CD4-positive, CD25-positive, alpha-beta regulatory T cell (primary cell): Measurements from ENCODE around the gene SCAPER. TPM values are rescaled to one million over a fixed set of nuclear protein-coding genes. Genes with fewer than 3 reads are reported as not detected.
"Not testable (repeated sequence)": the region's sequence is repeated elsewhere in the genome, so short reads cannot be mapped to it uniquely, and the experiment has no call there.

Experiments used
- ATAC-seq, 2 donors: fragments of 150-1000 bp; cut with Tn5 transposase; one replicate each; pipeline ENCODE4 v1.10.0; 2021; ENCODE audit warnings: low read depth in 2 of 2, moderate number of reproducible peaks in 2 of 2, moderate library complexity in 1 of 2
- DNase-seq, 3 donors: peaks; one replicate each; pipeline versions ENCODE4 v3.0.0 to v3.0.0-alpha.2; 2012 to 2022; ENCODE audit warnings: mixed read lengths in 1 of 3
- H3K27ac ChIP-seq: one replicate; pipeline ENCODE4 v1.7.0; 2013; ENCODE audit warnings: mild to moderate bottlenecking, low read length; ENCODE audit not compliant: insufficient read depth, poor library complexity, severe bottlenecking
- H3K27me3 ChIP-seq: one replicate; pipeline ENCODE4 v1.7.0; 2013; ENCODE audit warnings: low read length; ENCODE audit not compliant: control insufficient read depth, insufficient read depth
- H3K36me3 ChIP-seq: one replicate; pipeline ENCODE4 v1.7.0; 2013; ENCODE audit warnings: mild to moderate bottlenecking, low read length, moderate library complexity; ENCODE audit not compliant: control insufficient read depth, insufficient read depth
- H3K4me1 ChIP-seq: 2 replicates; pipeline ENCODE4 v1.7.0; 2013; ENCODE audit warnings: mild to moderate bottlenecking, low read length; ENCODE audit not compliant: insufficient read depth, control insufficient read depth, poor library complexity, severe bottlenecking
- H3K4me3 ChIP-seq: one replicate; pipeline ENCODE4 v1.7.0; 2013; ENCODE audit warnings: low read depth, mild to moderate bottlenecking, low read length, moderate library complexity
- H3K9me3 ChIP-seq, 2 experiments: 1 replicate in 1 of 2; 2 replicates in 1 of 2; pipeline ENCODE4 v1.7.0; 2013; ENCODE audit warnings: low read length in 2 of 2, mild to moderate bottlenecking in 1 of 2, moderate library complexity in 1 of 2; ENCODE audit not compliant: control insufficient read depth in 2 of 2
- H3K27ac Mint-ChIP-seq, 3 donors: one replicate each; pipeline ENCODE4 v1.8.0; 2020 to 2022; ENCODE audit warnings: mild to moderate bottlenecking in 3 of 3, mixed read lengths in 3 of 3, moderate library complexity in 2 of 3
- H3K27me3 Mint-ChIP-seq: one replicate; pipeline ENCODE4 v1.8.0; 2022; ENCODE audit warnings: mild to moderate bottlenecking, mixed read lengths
- H3K36me3 Mint-ChIP-seq: one replicate; pipeline ENCODE4 v1.8.0; 2020; ENCODE audit warnings: mixed read lengths
- H3K4me1 Mint-ChIP-seq, 4 donors: one replicate each; pipeline ENCODE4 v1.8.0; 2020 to 2022; ENCODE audit warnings: mixed read lengths in 4 of 4, mild to moderate bottlenecking in 1 of 4
- H3K4me3 Mint-ChIP-seq, 4 donors: one replicate each; pipeline ENCODE4 v1.8.0; 2020 to 2022; ENCODE audit warnings: mild to moderate bottlenecking in 4 of 4, mixed read lengths in 4 of 4, moderate library complexity in 3 of 4
- H3K9me3 Mint-ChIP-seq, 7 donors: one replicate each; pipeline ENCODE4 v1.8.0; 2020 to 2022; ENCODE audit warnings: mixed read lengths in 7 of 7, mild to moderate bottlenecking in 3 of 7, moderate library complexity in 2 of 7
- polyA plus RNA-seq, 4 donors: library from polyadenylated mRNA; unstranded; fragments of 300-500 nt; fragmentation: Illumina TruSeq; gene quantifications; one replicate each; pipeline ENCODE4 v1.2.3, GENCODE V29; 2021
- total RNA-seq: library from RNA; stranded (reverse); gene quantifications from one replicate; pipeline ENCODE4 v1.2.3, GENCODE V29; 2022

The SCAPER gene
- total and polyA plus RNA-seq, 5 donors from 2014 or later: 13.2 to 38.1 (median 14.5) TPM

GRCh38 chr15:76696840-76697239, 208.3 kb downstream of the SCAPER start:
- Mint-ChIP-seq H3K36me3 (peaks cover 25% of the 10 kb centered on the region), H3K4me3 (no peak overlapping the region)

GRCh38 chr15:76692546-76692945, 212.6 kb downstream of the SCAPER start:
- H3K4me3 Mint-ChIP-seq, H3K36me3 Mint-ChIP-seq, ATAC-seq, H3K4me1 ChIP-seq, H3K36me3 ChIP-seq, H3K4me1 Mint-ChIP-seq, H3K27me3 ChIP-seq, H3K9me3 Mint-ChIP-seq, H3K4me3 ChIP-seq, H3K9me3 ChIP-seq, H3K27me3 Mint-ChIP-seq, DNase-seq, H3K27ac Mint-ChIP-seq, H3K27ac ChIP-seq: not testable (repeated sequence)

More at GRCh38 chr15:76696840-76697239, 208.3 kb downstream of the SCAPER start:
- H3K27me3 ChIP-seq: no peaks in the 10 kb centered on the region
- peak overlapping the region in 1 of 3 donors; percentile 47 for H3K27ac Mint-ChIP-seq
- DNase-seq (no peak), ATAC-seq (no peak)
- H3K4me1 Mint-ChIP-seq: peaks cover 2 to 11% (median 4%) of the 10 kb centered on the region in 4 donors
- H3K36me3 ChIP-seq: peaks cover 14% of the 10 kb centered on the region
- peaks cover 0 to 4% (median 0%) of the 10 kb centered on the region in 7 donors for H3K9me3 Mint-ChIP-seq
- H3K27ac ChIP-seq: no peak overlapping the region
- H3K4me1 ChIP-seq: no peaks in the 10 kb centered on the region
- no peaks in the 10 kb centered on the region for H3K27me3 Mint-ChIP-seq
- H3K9me3 ChIP-seq: no peaks in the 10 kb centered on the region
- no peak overlapping the region for H3K4me3 ChIP-seq

GRCh38 chr15:76687592-76687991, 217.5 kb downstream of the SCAPER start:
- not testable (repeated sequence) for H3K27ac ChIP-seq, DNase-seq, H3K27ac Mint-ChIP-seq, H3K27me3 ChIP-seq, H3K9me3 ChIP-seq, H3K4me3 Mint-ChIP-seq, H3K4me1 ChIP-seq, H3K4me1 Mint-ChIP-seq, ATAC-seq, H3K9me3 Mint-ChIP-seq, H3K4me3 ChIP-seq, H3K36me3 ChIP-seq, H3K27me3 Mint-ChIP-seq
- H3K36me3 Mint-ChIP-seq: peaks cover 18% of the 10 kb centered on the region

GRCh38 chr15:76684002-76684401, 221.1 kb downstream of the SCAPER start:
- Histone ChIP-seq H3K27ac (no peak overlapping the region), H3K9me3 (no peaks in the 10 kb centered on the region), H3K36me3 (no peaks in the 10 kb centered on the region), H3K4me1 (no peaks in the 10 kb centered on the region), H3K27me3 (no peaks in the 10 kb centered on the region), H3K4me3 (no peak overlapping the region)
- DNase-seq: no peak
- Mint-ChIP-seq H3K36me3 (peaks cover 32% of the 10 kb centered on the region), H3K9me3 (peaks cover 0 to 7% (median 2%) of the 10 kb centered on the region in 7 donors), H3K4me3 (no peak overlapping the region), H3K27ac (no peak overlapping the region), H3K4me1 (peaks cover 0 to 5% (median 2%) of the 10 kb centered on the region in 4 donors), H3K27me3 (no peaks in the 10 kb centered on the region)
- ATAC-seq: no peak

GRCh38 chr15:76682833-76683232, 222.3 kb downstream of the SCAPER start:
- no peaks in the 10 kb centered on the region for H3K27me3 Mint-ChIP-seq
- Histone ChIP-seq H3K36me3 (no peaks in the 10 kb centered on the region), H3K27me3 (no peaks in the 10 kb centered on the region), H3K4me3 (no peak overlapping the region), H3K27ac (no peak overlapping the region), H3K9me3 (no peaks in the 10 kb centered on the region), H3K4me1 (no peaks in the 10 kb centered on the region)
- H3K36me3 Mint-ChIP-seq: peaks cover 29% of the 10 kb centered on the region
- no peak overlapping the region for H3K4me3 Mint-ChIP-seq
- peaks cover 0 to 5% (median 2%) of the 10 kb centered on the region in 4 donors for H3K4me1 Mint-ChIP-seq
- H3K9me3 Mint-ChIP-seq: peaks cover 0 to 5% (median 2%) of the 10 kb centered on the region in 7 donors
- no peak overlapping the region for H3K27ac Mint-ChIP-seq
- no peak for DNase-seq
- no peak for ATAC-seq

GRCh38 chr15:76682259-76682658, 222.9 kb downstream of the SCAPER start:
- ATAC-seq (no peak), DNase-seq (no peak)
- H3K9me3 ChIP-seq: no peaks in the 10 kb centered on the region
- Mint-ChIP-seq H3K4me3 (no peak overlapping the region), H3K27ac (no peak overlapping the region), H3K27me3 (no peaks in the 10 kb centered on the region), H3K9me3 (peaks cover 0 to 5% (median 2%) of the 10 kb centered on the region in 7 donors), H3K4me1 (peaks cover 0 to 5% (median 2%) of the 10 kb centered on the region in 4 donors), H3K36me3 (peaks cover 24% of the 10 kb centered on the region)
- H3K4me3 ChIP-seq: no peak overlapping the region
- H3K27me3 ChIP-seq: no peaks in the 10 kb centered on the region
- no peaks in the 10 kb centered on the region for H3K36me3 ChIP-seq
- no peak overlapping the region for H3K27ac ChIP-seq
- H3K4me1 ChIP-seq: no peaks in the 10 kb centered on the region

GRCh38 chr15:76678766-76679165, 226.4 kb downstream of the SCAPER start:
- no peak overlapping the region for H3K4me3 Mint-ChIP-seq
- H3K4me3 ChIP-seq: no peak overlapping the region
- H3K9me3 ChIP-seq: no peaks in the 10 kb centered on the region
- H3K4me1 ChIP-seq: no peaks in the 10 kb centered on the region
- peaks cover 0 to 5% (median 2%) of the 10 kb centered on the region in 7 donors for H3K9me3 Mint-ChIP-seq
- peaks cover 24% of the 10 kb centered on the region for H3K36me3 Mint-ChIP-seq
- H3K4me1 Mint-ChIP-seq: no peaks in the 10 kb centered on the region
- H3K36me3 ChIP-seq: no peaks in the 10 kb centered on the region
- no peak for DNase-seq
- H3K27me3 Mint-ChIP-seq: no peaks in the 10 kb centered on the region
- H3K27ac Mint-ChIP-seq: no peak overlapping the region
- no peak for ATAC-seq
- H3K27me3 ChIP-seq: no peaks in the 10 kb centered on the region
- no peak overlapping the region for H3K27ac ChIP-seq

GRCh38 chr15:76674883-76675282, 230.3 kb downstream of the SCAPER start:
- ATAC-seq: no peak
- H3K27ac Mint-ChIP-seq: peak overlapping the region in 1 of 3 donors; percentile 88

More at GRCh38 chr15:76674883-76675282, 230.3 kb downstream of the SCAPER start:
- Histone ChIP-seq H3K4me1 (no peaks in the 10 kb centered on the region), H3K27me3 (no peaks in the 10 kb centered on the region), H3K9me3 (no peaks in the 10 kb centered on the region), H3K36me3 (no peaks in the 10 kb centered on the region), H3K27ac (no peak overlapping the region), H3K4me3 (no peak overlapping the region)
- no peak overlapping the region for H3K4me3 Mint-ChIP-seq
- H3K4me1 Mint-ChIP-seq: no peaks in the 10 kb centered on the region
- no peaks in the 10 kb centered on the region for H3K27me3 Mint-ChIP-seq
- H3K36me3 Mint-ChIP-seq: peaks cover 9% of the 10 kb centered on the region
- DNase-seq: no peak
- H3K9me3 Mint-ChIP-seq: peaks cover 0 to 2% (median 0%) of the 10 kb centered on the region in 7 donors
